Activated T-cell treated with anti-CD3 and anti-CD28 coated beads, Interleukin-2, amount 50 U/mL, for 24 hours (primary cell): Measurements from ENCODE around the gene HSPA1A.
"Not testable (repeated sequence)": the region's sequence is repeated elsewhere in the genome, so short reads cannot be mapped to it uniquely, and the experiment has no call there.

Source experiments
- DNase-seq: peaks from one replicate; pipeline ENCODE4 v3.0.0-alpha.2; 2020
- H3K27ac Mint-ChIP-seq: 2 replicates; pipeline ENCODE4 v1.8.0; 2020; ENCODE audit warnings: mild to moderate bottlenecking, mixed read lengths
- H3K27me3 Mint-ChIP-seq: 2 replicates; pipeline ENCODE4 v1.8.0; 2020; ENCODE audit warnings: mixed read lengths
- H3K36me3 Mint-ChIP-seq: 2 replicates; pipeline ENCODE4 v1.8.0; 2020; ENCODE audit warnings: low read depth, mixed read lengths
- H3K4me1 Mint-ChIP-seq: 2 replicates; pipeline ENCODE4 v1.8.0; 2020; ENCODE audit warnings: low read depth, mixed read lengths
- H3K4me3 Mint-ChIP-seq: 2 replicates; pipeline ENCODE4 v1.8.0; 2020; ENCODE audit warnings: mild to moderate bottlenecking, moderate library complexity, mixed read lengths
- H3K9me3 Mint-ChIP-seq: 2 replicates; pipeline ENCODE4 v1.8.0; 2020; ENCODE audit warnings: mixed read lengths

HSPA1A gene

DNA sequence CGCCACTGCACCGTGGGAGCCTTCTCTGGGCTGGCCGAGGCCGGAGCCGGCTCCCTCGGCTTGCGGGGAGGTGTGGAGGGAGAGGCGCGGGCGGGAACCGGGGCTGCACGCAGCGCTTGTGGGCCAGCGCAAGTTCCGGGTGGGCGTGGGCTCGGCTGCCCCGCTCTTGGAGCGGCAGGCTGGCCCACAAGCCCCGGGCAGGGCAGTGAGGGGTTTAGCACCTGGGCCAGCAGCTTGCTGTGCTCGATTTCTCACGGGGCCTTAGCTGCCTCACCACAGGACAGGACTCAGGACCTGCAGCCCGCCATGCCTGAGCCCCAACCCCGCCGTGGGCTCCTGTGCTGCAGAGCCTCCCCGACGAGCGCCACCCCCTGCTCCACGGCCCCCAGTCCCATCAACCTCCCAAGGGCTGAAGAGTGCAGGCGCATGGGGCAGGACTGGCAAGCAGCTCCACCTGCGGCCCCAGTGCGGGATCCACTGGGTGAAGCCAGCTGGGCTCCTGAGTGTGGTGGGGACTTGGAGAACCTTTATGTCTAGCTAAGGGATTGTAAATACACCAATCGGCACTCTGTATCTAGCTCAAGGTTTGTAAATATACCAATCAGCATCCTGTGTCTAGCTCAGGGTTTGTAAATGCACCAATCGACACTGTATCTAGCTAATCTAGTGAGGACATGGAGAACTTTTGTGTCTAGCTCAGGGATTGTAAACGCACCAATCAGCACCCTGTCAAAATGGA, 36.8 kb downstream of the HSPA1A start:
- not testable (repeated sequence) for H3K4me3 Mint-ChIP-seq, H3K4me1 Mint-ChIP-seq, H3K9me3 Mint-ChIP-seq, H3K27ac Mint-ChIP-seq, H3K27me3 Mint-ChIP-seq, DNase-seq
- peaks cover 10% of the 10 kb centered on the region for H3K36me3 Mint-ChIP-seq

- H3K9me3 Mint-ChIP-seq, H3K27me3 Mint-ChIP-seq, H3K4me3 Mint-ChIP-seq, H3K27ac Mint-ChIP-seq, DNase-seq: not testable (repeated sequence)
- peaks cover 17% of the 10 kb centered on the region for H3K4me1 Mint-ChIP-seq
- peaks cover 48% of the 10 kb centered on the region for H3K36me3 Mint-ChIP-seq
Measured at GRCh38 chr6:31857774-31858173, 42.4 kb downstream of the HSPA1A start.

DNA sequence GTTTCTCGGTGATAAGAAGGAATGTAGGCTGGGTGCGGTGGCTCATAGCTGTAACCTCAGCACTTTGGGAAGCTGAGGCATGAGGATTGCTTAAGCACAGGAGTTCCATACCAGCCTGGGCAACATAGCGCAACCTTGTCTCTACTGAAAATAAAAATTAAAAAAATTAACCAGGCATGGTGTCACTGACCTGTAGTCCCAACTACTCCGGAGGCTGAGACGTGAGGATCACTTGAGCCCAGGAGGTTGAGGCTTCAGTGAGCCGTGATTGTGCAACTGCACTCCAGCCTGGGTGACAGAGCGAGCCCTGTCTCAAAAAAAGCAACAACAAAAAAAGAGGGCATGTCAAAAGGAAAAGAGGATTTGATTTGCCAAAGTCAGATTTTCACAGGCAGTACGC, 43.4 kb downstream of the HSPA1A start:
- Mint-ChIP-seq H3K27ac (no peak overlapping the region), H3K4me3 (no peak overlapping the region), H3K27me3 (no peaks in the 10 kb centered on the region), H3K4me1 (peaks cover 21% of the 10 kb centered on the region), H3K9me3 (no peaks in the 10 kb centered on the region), H3K36me3 (peaks cover 45% of the 10 kb centered on the region)
- DNase-seq, result no peak

DNA sequence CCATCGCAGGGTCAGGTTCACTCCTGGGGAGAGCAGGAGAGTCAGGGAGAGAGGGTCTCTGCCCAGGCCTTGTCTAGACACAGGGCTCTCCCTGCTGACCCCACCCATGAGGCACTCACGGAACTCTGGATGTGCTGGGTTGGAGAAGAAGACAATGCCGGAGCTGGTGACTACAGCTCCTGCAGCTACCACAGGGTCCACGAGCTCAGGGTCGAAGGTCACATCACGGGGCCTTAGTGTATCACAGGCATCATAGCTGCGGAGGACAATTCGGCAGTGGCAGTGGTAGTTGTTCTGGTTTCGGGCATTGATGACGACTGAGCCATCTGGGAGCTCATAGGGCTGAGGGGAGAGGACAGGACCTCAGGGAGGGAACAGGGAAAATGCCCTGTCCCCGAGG, 44.6 kb downstream of the HSPA1A start:
- H3K36me3 Mint-ChIP-seq, result peaks cover 45% of the 10 kb centered on the region
- H3K4me1 Mint-ChIP-seq, result peaks cover 28% of the 10 kb centered on the region
- no peaks in the 10 kb centered on the region for H3K27me3 Mint-ChIP-seq
- no peak overlapping the region for H3K27ac Mint-ChIP-seq
- H3K9me3 Mint-ChIP-seq, result no peaks in the 10 kb centered on the region
- DNase-seq, result no peak
- no peak overlapping the region for H3K4me3 Mint-ChIP-seq

DNA sequence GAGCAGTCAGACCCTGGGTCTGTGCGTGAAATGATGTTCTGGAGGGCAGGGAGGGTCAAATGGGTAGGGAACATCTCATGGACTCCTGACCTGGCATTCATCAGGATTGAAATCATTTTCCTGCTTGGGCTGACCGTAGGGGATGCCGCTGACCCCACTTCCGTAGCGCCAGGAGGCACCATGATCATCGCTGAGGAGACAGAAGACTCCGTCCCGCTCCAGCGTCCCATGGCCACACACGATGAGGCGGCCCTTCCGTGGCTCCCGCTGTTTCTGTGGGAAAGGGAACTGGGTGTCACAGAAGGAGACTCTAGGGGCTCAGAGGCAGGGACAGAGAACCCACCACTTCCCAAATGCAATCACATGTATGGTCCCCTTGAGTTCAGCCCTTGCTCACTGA, 45.0 kb downstream of the HSPA1A start:
- DNase-seq, result no peak
- H3K36me3 Mint-ChIP-seq, result peaks cover 45% of the 10 kb centered on the region
- no peaks in the 10 kb centered on the region for H3K27me3 Mint-ChIP-seq
- no peak overlapping the region for H3K4me3 Mint-ChIP-seq
- H3K27ac Mint-ChIP-seq, result no peak overlapping the region
- no peaks in the 10 kb centered on the region for H3K9me3 Mint-ChIP-seq
- peaks cover 28% of the 10 kb centered on the region for H3K4me1 Mint-ChIP-seq

DNA sequence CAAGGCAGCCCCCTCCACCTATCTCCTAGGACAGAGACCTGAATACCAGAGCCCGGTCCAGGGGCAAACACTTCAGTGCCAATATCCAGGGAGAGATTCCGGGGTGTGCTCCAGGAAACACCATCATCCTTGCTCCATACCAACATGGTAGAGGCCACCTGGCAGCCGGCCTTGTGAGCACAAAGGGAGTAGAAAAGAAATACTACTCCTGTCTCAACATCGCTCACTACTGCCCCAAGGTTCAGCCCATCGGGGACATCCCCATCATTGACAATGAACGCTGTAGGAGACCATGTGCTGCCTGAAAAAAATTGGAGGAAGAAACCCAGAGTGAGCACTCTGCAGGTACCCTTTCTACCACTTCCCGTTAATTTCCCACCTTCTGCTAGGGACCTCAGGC, 45.8 kb downstream of the HSPA1A start:
- Mint-ChIP-seq H3K4me1 (peaks cover 28% of the 10 kb centered on the region), H3K9me3 (no peaks in the 10 kb centered on the region), H3K27ac (no peak overlapping the region), H3K36me3 (peaks cover 45% of the 10 kb centered on the region), H3K27me3 (no peaks in the 10 kb centered on the region), H3K4me3 (peak overlapping the region; percentile 95)
- DNase-seq, result no peak

GRCh38 chr6:31861919-31862343, 46.6 kb downstream of the HSPA1A start:
- peaks cover 28% of the 10 kb centered on the region for H3K4me1 Mint-ChIP-seq
- H3K27me3 Mint-ChIP-seq, result no peaks in the 10 kb centered on the region
- peak overlapping the region; percentile 94 for H3K27ac Mint-ChIP-seq
- H3K36me3 Mint-ChIP-seq, result peaks cover 43% of the 10 kb centered on the region
- H3K4me3 Mint-ChIP-seq, result peak overlapping the region; percentile 95
- H3K9me3 Mint-ChIP-seq, result no peaks in the 10 kb centered on the region
- DNase-seq, result no peak

- Mint-ChIP-seq H3K4me1 (peaks cover 28% of the 10 kb centered on the region), H3K36me3 (peaks cover 36% of the 10 kb centered on the region), H3K27ac (peak within 1 kb of the TSS; percentile 94), H3K9me3 (no peaks in the 10 kb centered on the region), H3K4me3 (peak within 1 kb of the TSS; percentile 95), H3K27me3 (no peaks in the 10 kb centered on the region)
- DNase-seq, result peak; percentile 96
Measured at GRCh38 chr6:31862344-31863235, 47.2 kb downstream of the HSPA1A start, which contains the start of gene NEU1. Gene NEU1, minus strand, starts transcription at chr6:31862821. Its CDS starts 45 bp downstream, at chr6:31862776.

GRCh38 chr6:31864123-31864562, 48.8 kb downstream of the HSPA1A start:
- H3K9me3 Mint-ChIP-seq, H3K27me3 Mint-ChIP-seq: not testable (repeated sequence)
- DNase-seq, result peak; percentile 63
- Mint-ChIP-seq H3K36me3 (peaks cover 24% of the 10 kb centered on the region), H3K4me1 (peaks cover 28% of the 10 kb centered on the region), H3K4me3 (peak overlapping the region; percentile 95), H3K27ac (peak overlapping the region; percentile 94)

GRCh38 chr6:31864818-31865204, 49.5 kb downstream of the HSPA1A start:
- no peak for DNase-seq
- H3K4me1 Mint-ChIP-seq, result peaks cover 28% of the 10 kb centered on the region
- H3K27ac Mint-ChIP-seq, result no peak overlapping the region
- H3K36me3 Mint-ChIP-seq, result peaks cover 17% of the 10 kb centered on the region
- H3K27me3 Mint-ChIP-seq, result no peaks in the 10 kb centered on the region
- H3K9me3 Mint-ChIP-seq, result no peaks in the 10 kb centered on the region
- H3K4me3 Mint-ChIP-seq, result no peak overlapping the region

- no peak for DNase-seq
- Mint-ChIP-seq H3K4me3 (no peak overlapping the region), H3K27ac (no peak overlapping the region)
Measured at GRCh38 chr6:31865205-31866118, 50.1 kb downstream of the HSPA1A start.

More at GRCh38 chr6:31865205-31866118, 50.1 kb downstream of the HSPA1A start:
- H3K36me3 Mint-ChIP-seq, result peaks cover 11% of the 10 kb centered on the region
- no peaks in the 10 kb centered on the region for H3K27me3 Mint-ChIP-seq
- H3K4me1 Mint-ChIP-seq, result peaks cover 28% of the 10 kb centered on the region
- H3K9me3 Mint-ChIP-seq, result no peaks in the 10 kb centered on the region
